GM12891 (cell line): ENCODE measurements around the gene PPP1R3G. TPM values are rescaled to one million over a fixed set of nuclear protein-coding genes. Genes with fewer than 3 reads are reported as not detected.

ENCODE experiments used
- DNase-seq: peaks from one replicate; pipeline ENCODE4 v3.0.0; 2011; ENCODE audit warnings: low spot score; ENCODE audit not compliant: insufficient read length
- FAIRE-seq: peaks from 2 replicates; lab custom pipeline; 2011; peaks lifted over from hg19 to GRCh38; lab: Jason Lieb, UNC
- PAX5 ChIP-seq: IDR thresholded peaks from 2 replicates; pipeline ENCODE4 v1.6.1; 2011; ENCODE audit warnings: low read length, moderate library complexity, mild to moderate bottlenecking; ENCODE audit not compliant: insufficient read depth, severe bottlenecking
- POLR2A ChIP-seq: IDR thresholded peaks from 2 replicates; pipeline ENCODE4 v1.6.1; 2011; ENCODE audit warnings: low read depth, low read length, control low read depth
- POLR2AphosphoS5 ChIP-seq: IDR thresholded peaks from 2 replicates; pipeline ENCODE4 v1.6.1; 2011; ENCODE audit warnings: low read depth, low read length, control low read depth
- POU2F2 ChIP-seq: IDR thresholded peaks from 2 replicates; pipeline ENCODE4 v1.6.1; 2011; ENCODE audit warnings: low read depth, mild to moderate bottlenecking, control low read depth, low read length, moderate library complexity
- SPI1 ChIP-seq: IDR thresholded peaks from 2 replicates; pipeline ENCODE4 v1.6.1; 2011; ENCODE audit warnings: low read depth, low read length, control low read depth
- TAF1 ChIP-seq: IDR thresholded peaks from 2 replicates; pipeline ENCODE4 v1.6.1; 2011; ENCODE audit warnings: low read depth, low read length, control low read depth
- polyA plus RNA-seq: library from polyadenylated mRNA; unstranded; fragments of >200 nt; gene quantifications from one replicate; pipeline ENCODE4 v1.2.1, GENCODE V29; 2012; ENCODE audit warnings: low read depth, missing spikeins, inconsistent platforms; ENCODE audit not compliant: missing spikeins

PPP1R3G gene
- 0.41 TPM for polyA plus RNA-seq

DNA sequence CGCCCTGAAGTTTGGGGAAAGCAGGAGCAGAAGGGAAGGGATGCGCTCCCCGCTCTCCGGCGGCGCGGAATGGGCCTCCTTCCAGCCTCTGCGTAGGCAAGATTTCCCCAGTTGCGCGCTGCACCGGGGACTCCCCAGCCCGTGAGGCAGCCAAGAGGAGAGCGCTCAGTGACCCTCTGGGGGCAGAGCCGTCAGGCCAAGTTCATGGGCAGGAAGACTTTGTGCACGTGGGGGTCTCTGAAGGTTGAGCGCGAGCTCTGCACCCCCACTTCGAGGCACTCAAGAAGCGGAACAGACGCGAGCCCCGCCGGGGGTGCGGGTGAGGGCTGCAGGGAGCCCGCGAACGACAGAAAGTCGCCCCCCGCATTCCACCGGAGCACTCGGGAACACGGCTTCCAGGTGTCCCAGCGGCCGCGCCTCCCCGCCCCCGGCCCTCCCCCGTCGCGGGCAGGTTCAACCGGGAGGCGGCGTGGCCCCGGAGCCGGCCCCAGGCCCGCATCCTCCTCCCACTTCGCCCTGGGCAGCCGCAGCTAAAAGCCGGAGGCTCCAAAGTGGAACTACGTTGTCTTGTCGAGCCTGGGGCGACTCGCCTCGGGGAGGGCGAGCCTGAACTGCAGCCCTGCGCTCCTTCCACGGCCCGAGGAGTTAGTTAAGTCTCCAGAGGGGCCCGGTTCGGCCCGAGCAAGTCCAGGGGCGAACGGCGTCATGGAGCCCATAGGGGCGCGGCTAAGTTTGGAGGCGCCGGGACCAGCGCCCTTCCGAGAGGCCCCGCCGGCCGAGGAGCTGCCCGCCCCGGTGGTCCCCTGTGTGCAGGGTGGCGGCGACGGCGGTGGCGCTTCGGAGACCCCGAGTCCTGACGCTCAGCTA is at the start of gene PPP1R3G:
TSS of gene PPP1R3G (plus strand) at position 561 of the 867 bp plus-strand sequence. CDS start at position 706, 145 bp downstream.
- no peak for TF ChIP-seq SPI1
- TF ChIP-seq POU2F2 = no peak
- DNase-seq (peak; percentile 52), FAIRE-seq (peak; percentile 9)

DNA sequence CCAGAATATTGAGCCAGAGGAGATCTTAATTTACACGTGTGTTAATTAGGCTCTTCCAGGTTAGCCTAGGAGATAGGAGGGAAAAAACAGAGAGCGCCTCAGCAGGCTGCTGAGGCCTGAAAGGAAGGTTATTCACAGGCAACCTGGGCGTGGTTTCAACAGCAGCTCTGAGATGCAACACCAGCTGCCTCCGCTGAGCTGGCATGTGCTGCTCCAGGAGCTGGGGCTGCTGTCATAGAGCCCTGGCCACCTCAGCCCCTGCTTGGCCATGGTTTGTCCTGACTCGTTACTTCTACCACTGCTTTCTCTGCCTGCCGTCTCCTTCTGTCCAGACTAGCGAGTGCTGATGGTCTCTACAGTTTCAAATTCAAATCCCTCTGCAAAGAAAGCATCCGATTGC is 48.9 kb upstream of the PPP1R3G start:
- DNase-seq (no peak), FAIRE-seq (no peak)
- TF ChIP-seq PAX5 (no peak), SPI1 (no peak), POLR2AphosphoS5 (no peak), POLR2A (no peak), TAF1 (no peak), POU2F2 (no peak)

DNA sequence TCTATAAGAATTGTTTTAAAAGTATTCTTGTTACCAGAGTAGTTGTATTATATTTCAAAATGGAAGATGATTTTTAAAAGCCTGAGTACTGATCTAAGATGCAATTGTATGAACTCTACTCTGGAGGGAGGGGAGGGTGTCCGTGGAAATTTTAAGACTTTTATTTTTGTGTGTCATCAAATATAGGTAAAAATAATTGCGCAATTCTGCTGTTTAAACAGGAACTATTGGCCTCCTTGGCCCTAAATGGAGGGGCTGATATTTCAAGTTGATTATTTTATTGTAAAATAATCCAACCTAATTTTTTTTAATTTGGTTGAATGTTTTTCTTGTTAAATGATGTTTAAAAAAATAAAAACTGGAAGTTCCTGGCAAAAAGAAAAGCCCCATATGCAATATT is 43.2 kb upstream of the PPP1R3G start:
- DNase-seq = no peak
- no peak for TF ChIP-seq PAX5
- TF ChIP-seq POLR2AphosphoS5 = no peak
- no peak for TF ChIP-seq SPI1
- no peak for TF ChIP-seq POLR2A
- no peak for TF ChIP-seq TAF1
- no peak for TF ChIP-seq POU2F2
- no peak for FAIRE-seq

DNA sequence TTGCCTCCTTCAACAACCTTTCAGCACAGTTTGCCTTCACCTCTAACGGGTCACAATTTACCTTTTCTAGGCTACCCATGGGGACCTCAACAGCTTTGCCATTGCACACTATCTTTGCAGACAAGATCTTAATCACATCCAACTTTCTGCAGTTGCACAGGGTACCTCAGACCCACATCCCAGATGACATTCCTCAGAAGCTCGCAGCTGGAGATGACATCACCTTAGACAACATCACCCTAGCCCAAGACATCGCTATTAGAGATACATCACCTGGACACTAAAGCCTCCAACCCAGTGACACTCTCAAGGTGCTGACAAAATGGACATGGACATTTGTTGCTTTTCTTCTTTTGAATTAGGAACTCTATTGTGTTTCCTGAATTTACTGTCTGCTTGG is 42.7 kb upstream of the PPP1R3G start:
- no peak for DNase-seq
- FAIRE-seq = no peak
- TF ChIP-seq POLR2A = no peak
- no peak for TF ChIP-seq POLR2AphosphoS5
- no peak for TF ChIP-seq PAX5
- no peak for TF ChIP-seq POU2F2
- TF ChIP-seq TAF1 = no peak
- no peak for TF ChIP-seq SPI1

DNA sequence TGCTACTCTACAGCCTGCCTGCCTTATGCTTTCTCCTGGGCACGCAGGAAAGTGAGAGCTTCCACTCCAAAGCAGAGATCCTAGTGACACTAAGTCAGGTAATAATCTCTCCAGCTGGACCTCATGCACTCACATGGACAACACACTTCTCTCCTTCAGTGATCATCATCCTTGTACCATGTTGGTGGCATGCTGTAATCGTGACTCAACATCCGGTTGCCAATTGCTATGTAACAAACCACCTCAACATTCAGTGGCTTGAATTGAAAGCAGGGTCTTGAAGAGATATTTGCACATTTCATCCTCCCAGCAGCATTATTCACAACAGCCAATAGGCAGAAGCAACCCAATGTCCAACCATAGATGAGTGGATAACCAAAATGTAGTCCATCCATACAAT is 40.3 kb upstream of the PPP1R3G start:
- DNase-seq = no peak
- FAIRE-seq = no peak
- TF ChIP-seq TAF1 = no peak
- no peak for TF ChIP-seq PAX5
- TF ChIP-seq POLR2A = no peak
- no peak for TF ChIP-seq SPI1

DNA sequence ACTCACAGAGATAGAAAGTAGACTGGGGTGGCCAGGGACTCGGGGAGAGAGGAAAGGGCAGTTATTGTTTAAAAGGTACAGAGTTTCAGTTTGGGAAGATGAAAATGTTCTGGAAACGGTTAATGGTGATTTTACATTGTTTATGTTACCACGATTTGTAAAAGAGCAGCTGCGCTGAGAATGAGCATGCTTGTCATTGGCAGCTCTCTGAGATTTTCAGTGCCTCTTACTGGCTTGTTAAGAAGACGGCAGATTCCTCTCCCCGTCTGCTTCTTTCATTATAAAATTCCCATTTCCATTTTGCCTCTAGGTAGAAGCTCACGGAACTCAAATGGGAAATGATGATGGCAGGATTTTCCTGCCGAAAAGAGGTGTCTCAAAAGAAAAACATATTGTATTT is 39.7 kb upstream of the PPP1R3G start:
- TF ChIP-seq TAF1 (no peak), POLR2AphosphoS5 (no peak), SPI1 (no peak), POU2F2 (no peak), PAX5 (no peak), POLR2A (no peak)
- FAIRE-seq = no peak
- no peak for DNase-seq

DNA sequence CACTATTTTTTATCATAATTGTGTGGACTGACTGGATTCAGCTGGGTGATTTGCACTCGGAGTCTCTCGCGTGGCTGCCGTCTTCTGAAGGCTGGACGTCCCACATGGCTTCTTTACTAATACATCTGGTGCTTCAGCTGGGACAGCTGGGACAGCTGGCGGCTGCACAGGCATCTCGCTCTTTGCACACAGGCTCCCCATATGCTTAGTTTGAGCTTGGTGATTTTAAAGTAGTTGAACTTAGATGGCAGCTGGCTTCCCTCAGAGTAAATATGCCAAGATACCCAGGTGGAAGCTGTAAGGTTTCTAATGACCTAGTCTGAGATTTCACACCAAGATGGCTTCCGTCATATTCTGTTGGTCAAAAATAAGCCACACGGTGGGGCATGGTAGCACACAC is 38.7 kb upstream of the PPP1R3G start:
- no peak for FAIRE-seq
- TF ChIP-seq POLR2A (no peak), POLR2AphosphoS5 (no peak), POU2F2 (no peak)
- DNase-seq = no peak

DNA sequence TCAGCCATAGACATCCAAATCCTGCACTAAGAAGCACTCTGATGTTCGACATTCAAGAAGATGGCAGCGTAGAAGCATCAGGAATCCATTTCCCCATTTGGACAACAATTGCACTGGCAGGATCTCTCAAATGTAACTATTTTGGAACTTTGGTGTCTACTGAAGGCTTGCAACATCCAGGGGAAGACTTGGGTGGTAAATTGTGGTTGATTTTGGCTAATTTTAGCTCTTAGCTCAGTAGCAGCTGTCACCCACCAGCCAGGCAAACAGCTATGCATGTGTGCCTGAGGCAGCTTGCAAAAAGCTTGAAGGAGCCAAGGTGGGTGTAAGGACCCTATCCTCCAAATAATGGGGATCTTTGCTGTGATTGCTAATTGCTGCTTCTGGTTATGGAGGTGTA is 35.1 kb upstream of the PPP1R3G start:
- no peak for DNase-seq
- FAIRE-seq = no peak
- TF ChIP-seq TAF1 (no peak), POU2F2 (no peak), POLR2AphosphoS5 (no peak), SPI1 (no peak), PAX5 (no peak), POLR2A (no peak)

DNA sequence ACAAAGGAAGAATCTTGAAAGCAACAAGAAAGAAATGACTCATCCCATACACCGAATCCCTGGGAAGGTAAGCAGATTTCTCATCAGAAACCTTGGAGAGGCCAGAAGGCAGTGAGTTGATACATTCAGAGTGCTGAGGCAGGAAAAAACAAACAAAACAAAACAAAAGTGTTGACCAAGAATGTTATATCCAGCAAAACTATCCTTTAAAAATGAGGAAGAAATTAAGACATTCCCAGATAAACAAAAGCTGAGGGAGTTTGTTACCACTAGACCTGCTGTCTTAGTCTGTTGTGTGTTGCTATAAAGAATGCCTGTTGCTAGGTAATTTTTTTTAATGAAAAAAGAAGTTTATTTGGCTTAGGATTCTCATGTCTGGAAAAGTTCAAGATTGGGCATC is 33.7 kb upstream of the PPP1R3G start:
- DNase-seq (no peak), FAIRE-seq (no peak)
- no peak for TF ChIP-seq POLR2A
- no peak for TF ChIP-seq POU2F2
- TF ChIP-seq TAF1 = no peak
- no peak for TF ChIP-seq PAX5
- TF ChIP-seq SPI1 = no peak

DNA sequence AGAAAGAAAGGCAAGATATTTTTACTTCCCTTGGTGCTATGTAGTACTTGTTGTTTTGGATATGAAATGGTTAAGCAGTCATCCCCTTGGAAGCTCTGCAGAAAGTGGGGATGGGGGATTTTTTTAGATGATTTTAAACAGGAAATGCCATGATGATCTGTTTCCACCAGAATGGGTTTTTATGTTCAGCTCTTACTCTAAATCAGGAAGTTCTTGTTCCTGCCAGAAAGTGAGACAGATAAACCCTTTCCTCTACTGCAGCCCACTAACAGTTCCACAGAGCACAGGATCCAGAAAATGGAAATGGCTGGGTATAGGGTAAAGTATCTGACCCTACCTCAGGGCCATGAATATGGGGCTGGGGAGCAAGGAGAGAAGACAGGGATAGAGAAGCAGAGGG is 32.1 kb upstream of the PPP1R3G start:
- TF ChIP-seq POU2F2 (no peak), SPI1 (no peak), POLR2A (no peak), PAX5 (no peak), POLR2AphosphoS5 (no peak), TAF1 (no peak)
- no peak for FAIRE-seq
- no peak for DNase-seq
